ENCODE data around the gene EML5. TPM values are rescaled to one million over a fixed set of nuclear protein-coding genes. Genes with fewer than 3 reads are reported as not detected.
A peak's percentile ranks its signal among the peaks of the same experiment; 100 is the strongest.

The EML5 gene
- total and polyA plus RNA-seq, 7 donors = under 0.01 to 6.1 (median 2.5) TPM

DNA sequence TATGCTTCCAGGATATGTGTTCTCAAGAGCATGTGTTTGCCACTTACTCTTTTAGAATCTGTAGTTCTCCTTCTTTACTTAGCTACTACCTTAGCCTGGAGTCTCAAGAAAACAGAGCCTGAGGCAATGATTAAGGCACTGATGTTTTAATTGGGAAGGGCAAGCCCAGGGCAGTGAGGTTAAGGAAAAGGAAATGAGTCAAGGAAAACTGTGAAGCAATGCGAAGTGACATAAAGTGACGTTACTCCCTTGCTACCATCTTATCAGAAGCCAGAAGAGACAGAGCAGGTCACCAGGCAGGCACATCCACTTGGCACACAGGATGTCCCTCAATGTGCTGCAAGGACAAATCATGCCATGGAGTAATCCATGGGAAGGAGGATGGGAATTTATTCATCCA is 11.3 kb upstream of the EML5 start:
- DNase-seq = no peak
- H3K9me3 ChIP-seq = no peaks in the 10 kb centered on the region
- intact Hi-C loops (cut with DNase I) = no loop called here
- H3K4me1 ChIP-seq = no peaks in the 10 kb centered on the region
- H3K36me3 ChIP-seq = no peaks in the 10 kb centered on the region
- H3K27me3 ChIP-seq = no peaks in the 10 kb centered on the region
- no peak overlapping the region for H3K4me3 ChIP-seq
- H3K27ac ChIP-seq = no peak overlapping the region
- TF ChIP-seq POLR2AphosphoS5 (IDR thresholded peaks at IDR 0.05) = no peak
- TF ChIP-seq POLR2A (IDR thresholded peaks at IDR 0.05) = no peak
- TF ChIP-seq EP300 (IDR thresholded peaks at IDR 0.05) = no peak
- TF ChIP-seq, protein P1, sequence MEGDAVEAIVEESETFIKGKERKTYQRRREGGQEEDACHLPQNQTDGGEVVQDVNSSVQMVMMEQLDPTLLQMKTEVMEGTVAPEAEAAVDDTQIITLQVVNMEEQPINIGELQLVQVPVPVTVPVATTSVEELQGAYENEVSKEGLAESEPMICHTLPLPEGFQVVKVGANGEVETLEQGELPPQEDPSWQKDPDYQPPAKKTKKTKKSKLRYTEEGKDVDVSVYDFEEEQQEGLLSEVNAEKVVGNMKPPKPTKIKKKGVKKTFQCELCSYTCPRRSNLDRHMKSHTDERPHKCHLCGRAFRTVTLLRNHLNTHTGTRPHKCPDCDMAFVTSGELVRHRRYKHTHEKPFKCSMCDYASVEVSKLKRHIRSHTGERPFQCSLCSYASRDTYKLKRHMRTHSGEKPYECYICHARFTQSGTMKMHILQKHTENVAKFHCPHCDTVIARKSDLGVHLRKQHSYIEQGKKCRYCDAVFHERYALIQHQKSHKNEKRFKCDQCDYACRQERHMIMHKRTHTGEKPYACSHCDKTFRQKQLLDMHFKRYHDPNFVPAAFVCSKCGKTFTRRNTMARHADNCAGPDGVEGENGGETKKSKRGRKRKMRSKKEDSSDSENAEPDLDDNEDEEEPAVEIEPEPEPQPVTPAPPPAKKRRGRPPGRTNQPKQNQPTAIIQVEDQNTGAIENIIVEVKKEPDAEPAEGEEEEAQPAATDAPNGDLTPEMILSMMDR (IDR thresholded peaks at IDR 0.05) = no peak
- WGBS, 2 donors = 84 to 93% methylated on average over 2 of the region's 2 CpGs

DNA sequence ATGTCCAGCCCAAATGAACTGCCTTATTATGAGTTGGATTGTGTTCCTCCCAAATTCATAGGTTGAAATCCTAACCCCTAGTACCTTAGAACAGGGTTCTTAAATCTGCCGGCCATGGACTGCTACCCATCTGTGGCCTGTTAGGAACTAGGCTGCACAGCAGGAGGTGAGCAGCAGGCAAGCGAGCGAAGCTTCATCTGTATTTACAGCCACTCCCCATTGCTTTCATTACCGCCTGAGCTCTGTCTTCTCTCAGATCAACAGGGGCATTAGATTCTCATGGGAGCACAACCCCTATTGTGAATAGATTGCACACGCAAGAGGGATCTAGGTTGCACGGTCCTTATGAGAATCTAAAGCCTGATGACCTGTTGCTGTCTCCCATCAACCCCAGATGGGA is 9.8 kb upstream of the EML5 start:
- no peaks in the 10 kb centered on the region for H3K9me3 ChIP-seq
- no peak for DNase-seq
- H3K27me3 ChIP-seq = no peaks in the 10 kb centered on the region
- no peak overlapping the region for H3K4me3 ChIP-seq
- TF ChIP-seq, protein P1 (IDR thresholded peaks at IDR 0.05) = no peak
- TF ChIP-seq POLR2A (IDR thresholded peaks at IDR 0.05) = no peak
- TF ChIP-seq EP300 (IDR thresholded peaks at IDR 0.05) = no peak
- no peak for TF ChIP-seq POLR2AphosphoS5 (IDR thresholded peaks at IDR 0.05)
- no peak overlapping the region for H3K27ac ChIP-seq
- 90 to 93% methylated on average over 6 of the region's 6 CpGs for WGBS, 2 donors
- H3K4me1 ChIP-seq = no peaks in the 10 kb centered on the region
- H3K36me3 ChIP-seq = no peaks in the 10 kb centered on the region
- intact Hi-C loops (cut with DNase I) = no loop called here

DNA sequence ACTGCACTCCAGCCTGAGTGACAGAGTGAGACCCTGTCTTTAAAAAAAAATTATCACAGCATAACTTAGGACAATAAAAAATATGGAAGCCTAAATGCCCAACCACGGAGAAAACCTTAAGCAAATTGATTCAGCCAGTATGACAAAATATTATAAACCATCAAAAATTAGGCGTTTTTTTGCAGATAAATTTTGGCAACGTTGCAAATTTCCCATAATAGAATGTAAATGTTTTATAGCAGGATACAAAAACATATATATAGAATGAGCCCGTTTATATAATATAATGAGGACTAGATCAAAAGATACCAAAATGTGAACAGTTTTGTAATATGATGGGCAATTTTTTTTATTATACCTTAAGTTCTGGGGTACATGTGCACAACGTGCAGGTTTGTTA is 6.8 kb upstream of the EML5 start:
- 53 to 77% methylated on average over 5 of the region's 5 CpGs for WGBS, 2 donors
- TF ChIP-seq POLR2A (IDR thresholded peaks at IDR 0.05) (no peak), POLR2AphosphoS5 (IDR thresholded peaks at IDR 0.05) (no peak), EP300 (IDR thresholded peaks at IDR 0.05) (no peak)
- TF ChIP-seq, protein P1 (IDR thresholded peaks at IDR 0.05) = no peak
- intact Hi-C loops (cut with DNase I) = no loop called here
- no peak for DNase-seq
- Histone ChIP-seq H3K36me3 (no peaks in the 10 kb centered on the region), H3K4me3 (no peak overlapping the region), H3K4me1 (no peaks in the 10 kb centered on the region), H3K9me3 (no peaks in the 10 kb centered on the region), H3K27me3 (no peaks in the 10 kb centered on the region), H3K27ac (no peak overlapping the region)

DNA sequence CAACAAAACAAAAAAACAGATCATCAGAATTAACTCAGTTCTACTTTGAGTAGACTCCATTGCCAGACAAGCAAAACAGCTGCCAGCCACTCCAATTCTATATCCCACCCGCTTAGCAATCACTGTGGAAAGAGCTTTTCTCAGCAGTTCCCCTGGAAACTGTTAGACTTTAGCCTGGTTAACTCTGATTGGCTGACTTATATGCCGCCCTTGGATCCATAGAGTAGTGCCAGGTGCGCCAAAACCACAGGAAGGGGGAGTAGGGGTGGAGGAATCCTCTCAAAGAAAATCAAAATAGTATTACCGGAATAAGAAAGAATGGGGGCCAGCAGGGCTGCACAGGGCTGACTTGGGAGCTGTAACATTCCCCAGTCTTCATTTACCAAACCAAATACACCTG is 5.4 kb upstream of the EML5 start:
- Histone ChIP-seq H3K27ac (no peak overlapping the region), H3K27me3 (no peaks in the 10 kb centered on the region), H3K4me1 (peaks cover 0 to 5% (median 2%) of the 10 kb centered on the region in 4 donors), H3K9me3 (no peaks in the 10 kb centered on the region), H3K36me3 (no peaks in the 10 kb centered on the region), H3K4me3 (no peak overlapping the region)
- DNase-seq = no peak
- intact Hi-C loops (cut with DNase I) = no loop called here
- 11 to 56% methylated on average over 4 of the region's 4 CpGs for WGBS, 2 donors
- TF ChIP-seq POLR2AphosphoS5 (IDR thresholded peaks at IDR 0.05) (no peak), POLR2A (IDR thresholded peaks at IDR 0.05) (no peak), EP300 (IDR thresholded peaks at IDR 0.05) (no peak)
- TF ChIP-seq, protein P1 (IDR thresholded peaks at IDR 0.05) = no peak

DNA sequence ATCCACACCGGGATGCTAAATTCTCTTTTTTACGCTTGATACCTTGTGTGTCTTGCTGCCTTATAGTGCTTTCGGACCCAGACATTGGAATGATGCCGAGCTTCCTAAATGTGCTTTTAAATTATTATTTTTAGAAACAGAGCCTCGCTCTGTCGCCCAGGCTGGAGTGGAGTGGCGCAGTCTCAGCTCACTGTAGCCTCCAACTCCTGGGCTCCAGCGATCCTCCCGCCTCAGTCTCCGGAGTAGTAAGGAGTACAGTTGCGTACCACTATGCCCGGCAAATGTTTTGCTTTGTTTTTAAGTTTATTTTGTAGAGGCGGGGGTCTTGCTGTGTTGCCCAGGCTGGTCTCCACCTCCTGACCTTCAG is 489 bp upstream of the EML5 start:
- TF ChIP-seq EP300 (IDR thresholded peaks at IDR 0.05) (no peak), POLR2AphosphoS5 (IDR thresholded peaks at IDR 0.05) (no peak), POLR2A (IDR thresholded peaks at IDR 0.05) (no peak)
- TF ChIP-seq, protein P1 (IDR thresholded peaks at IDR 0.05) = no peak
- Histone ChIP-seq H3K36me3 (no peaks in the 10 kb centered on the region), H3K9me3 (no peaks in the 10 kb centered on the region), H3K27ac (peak overlapping the region; percentile 86 to 88 (median 88)), H3K27me3 (no peaks in the 10 kb centered on the region), H3K4me3 (peak overlapping the region; percentile 59 to 84 (median 72)), H3K4me1 (peaks cover 0 to 23% (median 13%) of the 10 kb centered on the region in 4 donors)
- peak; percentile 68 for DNase-seq
- intact Hi-C loops (cut with DNase I) = loop anchor here (2.0 to 5.0 kb wide), 2 partner anchors 32 to 126 kb away; partner anchors contain the start of gene TTC8
- WGBS, 2 donors = 47 to 52% methylated on average over 13 of the region's 13 CpGs

All from sigmoid colon (tissue), 7 donors.